ENCODE measurements around the gene ACADM.
"Not testable (repeated sequence)": the region's sequence is repeated elsewhere in the genome, so short reads cannot be mapped to it uniquely, and the experiment has no call there.

The ACADM gene

DNA sequence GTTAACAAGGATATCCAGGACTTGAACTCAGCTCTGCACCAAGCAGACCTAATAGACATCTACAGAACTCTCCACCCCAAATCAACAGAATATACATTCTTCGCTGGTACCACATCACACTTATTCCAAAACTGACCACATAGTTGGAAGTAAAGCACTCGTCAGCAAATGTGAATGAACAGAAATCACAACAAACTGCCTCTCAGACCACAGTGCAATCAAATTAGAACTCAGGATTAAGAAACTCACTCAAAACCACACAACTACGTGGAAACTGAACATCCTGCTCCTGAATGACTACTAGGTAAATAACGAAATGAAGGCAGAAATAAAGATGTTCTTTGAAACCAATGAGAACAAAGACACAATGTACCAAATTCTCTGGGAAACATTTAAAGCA lies 55.7 kb downstream of the ACADM start:
- not testable (repeated sequence) for H3K9ac ChIP-seq (ENCODE audit: low read depth, low read length); H3K4me1 ChIP-seq (ENCODE audit: control insufficient read depth, insufficient read depth, low read length); H3K27me3 ChIP-seq (ENCODE audit: control insufficient read depth, insufficient read depth, low read length); H3K9me3 ChIP-seq (ENCODE audit: control insufficient read depth, insufficient read depth, low read length); H3K36me3 ChIP-seq (ENCODE audit: control insufficient read depth, insufficient read depth, low read length); H3K4me3 ChIP-seq (ENCODE audit: low read depth, low read length)

DNA sequence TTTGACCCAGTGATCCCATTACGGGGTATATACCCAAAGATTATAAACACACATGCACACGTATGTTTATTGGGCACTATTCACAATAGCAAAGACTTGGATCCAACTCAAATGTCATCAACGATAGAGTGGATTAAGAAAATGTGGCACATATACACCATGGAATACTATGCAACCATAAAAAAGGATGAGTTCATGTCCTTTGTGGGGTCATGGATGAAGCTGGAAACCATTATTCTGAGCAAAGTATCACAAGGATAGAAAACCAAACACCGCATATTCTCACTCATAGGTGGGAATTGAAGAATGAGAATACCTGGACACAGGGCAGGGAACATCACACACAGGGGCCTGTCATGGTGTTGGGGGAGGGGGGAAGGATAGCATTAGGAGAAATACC lies 59.4 kb downstream of the ACADM start:
- not testable (repeated sequence) for H3K9ac ChIP-seq (ENCODE audit: low read depth, low read length); H3K4me1 ChIP-seq (ENCODE audit: control insufficient read depth, insufficient read depth, low read length); H3K27me3 ChIP-seq (ENCODE audit: control insufficient read depth, insufficient read depth, low read length); H3K4me3 ChIP-seq (ENCODE audit: low read depth, low read length); H3K9me3 ChIP-seq (ENCODE audit: control insufficient read depth, insufficient read depth, low read length)
- peaks cover 14% of the 10 kb centered on the region for H3K36me3 ChIP-seq (ENCODE audit: control insufficient read depth, insufficient read depth, low read length)

DNA sequence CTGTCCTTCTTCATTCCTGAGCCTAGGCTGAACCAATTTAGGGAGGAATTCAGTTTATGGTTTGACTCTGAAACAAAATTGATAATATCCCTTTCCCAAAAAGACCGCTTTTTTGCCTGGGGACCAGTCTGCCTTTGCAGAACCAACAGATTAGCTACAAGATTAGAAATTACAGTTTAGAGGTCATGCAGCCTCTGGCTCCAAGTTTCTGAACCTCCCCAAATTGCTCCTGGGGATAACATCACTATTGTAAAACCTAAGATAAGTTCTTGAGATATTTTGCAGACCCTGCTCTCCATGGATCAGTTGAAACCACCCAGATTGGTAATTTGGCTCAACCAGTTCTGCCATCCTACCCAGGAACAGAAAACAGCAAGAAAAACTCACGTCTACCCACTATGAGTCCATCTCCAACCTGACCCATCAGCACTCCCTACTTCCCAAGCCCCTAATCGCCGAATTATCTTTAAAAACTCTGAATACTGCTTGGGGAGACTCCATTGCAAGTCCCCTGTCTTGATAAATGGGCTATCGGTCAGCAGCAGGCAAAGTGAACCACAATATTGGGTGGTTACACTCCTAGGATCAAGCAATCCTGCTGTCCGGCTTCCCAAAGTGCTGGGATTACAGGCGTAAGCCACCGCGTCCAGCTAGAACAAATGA lies 60.9 kb downstream of the ACADM start:
- Histone ChIP-seq H3K9ac (ENCODE audit: low read depth, low read length) (peak overlapping the region; percentile 99), H3K4me1 (ENCODE audit: control insufficient read depth, insufficient read depth, low read length) (peaks cover 7% of the 10 kb centered on the region), H3K27me3 (ENCODE audit: control insufficient read depth, insufficient read depth, low read length) (no peaks in the 10 kb centered on the region), H3K4me3 (ENCODE audit: low read depth, low read length) (peak overlapping the region; percentile 99), H3K9me3 (ENCODE audit: control insufficient read depth, insufficient read depth, low read length) (no peaks in the 10 kb centered on the region), H3K36me3 (ENCODE audit: control insufficient read depth, insufficient read depth, low read length) (peaks cover 18% of the 10 kb centered on the region)

DNA sequence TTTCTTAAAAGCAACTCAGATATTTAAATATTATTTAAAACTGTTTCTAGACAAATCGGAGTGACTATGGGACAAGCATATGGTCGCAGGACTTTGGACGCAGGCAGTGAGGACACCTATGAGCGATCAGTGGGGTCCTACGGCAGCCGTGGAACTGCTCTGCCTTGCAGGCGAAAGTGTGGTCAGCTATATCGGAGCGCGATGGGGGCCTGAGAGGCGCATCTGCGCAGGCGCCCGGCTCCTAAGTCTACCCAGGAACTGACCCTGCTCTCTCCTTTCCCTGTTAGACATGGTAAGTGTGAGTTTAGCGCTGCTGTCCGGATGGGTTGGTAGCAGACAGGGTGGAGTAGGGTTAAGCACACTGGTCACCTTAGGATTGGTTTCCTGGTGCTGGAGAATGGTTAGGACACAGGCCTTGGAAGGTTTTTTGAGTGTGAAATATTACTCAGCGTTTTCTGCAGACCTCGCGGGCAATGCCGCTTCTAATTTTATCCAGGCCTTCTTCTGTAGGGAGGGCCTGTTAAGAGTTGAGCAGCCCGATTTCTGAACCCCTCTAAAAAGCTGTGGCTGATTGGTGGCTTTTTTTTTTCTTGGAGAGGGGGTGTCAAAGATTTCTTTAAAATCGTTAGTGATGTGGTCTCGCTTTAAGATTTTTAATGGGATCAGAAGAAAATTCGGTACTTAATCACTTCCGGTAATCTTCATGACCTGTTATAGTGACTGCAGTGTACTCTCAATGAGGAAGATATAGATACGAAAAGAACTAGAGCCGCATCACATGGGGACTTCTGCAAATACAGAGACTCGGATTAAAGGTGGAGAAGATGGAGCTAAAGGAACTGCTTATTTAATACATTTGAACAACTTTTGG lies 61.7 kb downstream of the ACADM start, which contains the start of gene RABGGTB:
Gene RABGGTB (plus strand): TSS at position 274 of the 871 bp plus-strand sequence. CDS start 16 bp downstream, at position 290.
- peaks cover 7% of the 10 kb centered on the region for H3K4me1 ChIP-seq (ENCODE audit: control insufficient read depth, insufficient read depth, low read length)
- peak within 1 kb of the TSS; percentile 99 for H3K4me3 ChIP-seq (ENCODE audit: low read depth, low read length)
- peak within 1 kb of the TSS; percentile 99 for H3K9ac ChIP-seq (ENCODE audit: low read depth, low read length)
- H3K27me3 ChIP-seq (ENCODE audit: control insufficient read depth, insufficient read depth, low read length) = no peaks in the 10 kb centered on the region
- peaks cover 24% of the 10 kb centered on the region for H3K36me3 ChIP-seq (ENCODE audit: control insufficient read depth, insufficient read depth, low read length)
- H3K9me3 ChIP-seq (ENCODE audit: control insufficient read depth, insufficient read depth, low read length) = no peaks in the 10 kb centered on the region

DNA sequence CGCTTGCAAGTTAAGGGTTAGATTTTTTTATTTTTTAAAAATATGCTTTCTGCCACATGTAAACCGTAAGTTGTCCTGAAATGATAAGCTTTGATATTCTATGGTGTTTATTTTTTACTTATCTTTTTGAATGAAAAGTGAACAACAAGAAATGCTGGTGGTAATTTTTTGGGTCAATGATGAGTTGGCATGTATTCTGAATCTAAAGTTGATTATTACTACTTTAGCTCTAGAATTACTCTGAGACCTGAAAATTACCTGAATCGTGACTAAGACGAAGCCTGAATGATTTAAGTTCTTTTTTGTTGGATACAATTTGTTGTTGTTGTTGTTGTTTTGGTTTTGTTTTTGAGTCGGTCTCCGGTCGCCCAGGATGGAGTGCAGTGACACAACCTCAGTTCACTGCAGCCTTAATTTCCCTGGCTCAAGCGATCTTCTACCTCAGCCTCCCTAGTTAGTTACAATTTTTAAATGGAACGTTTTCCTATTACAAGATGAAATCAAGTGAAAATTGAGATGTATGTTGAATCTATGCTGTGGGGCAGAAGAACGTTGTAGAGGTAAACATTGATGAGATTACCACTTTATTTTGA lies 62.5 kb downstream of the ACADM start:
- peaks cover 31% of the 10 kb centered on the region for H3K36me3 ChIP-seq (ENCODE audit: control insufficient read depth, insufficient read depth, low read length)
- H3K9ac ChIP-seq (ENCODE audit: low read depth, low read length) = peak overlapping the region; percentile 99
- H3K27me3 ChIP-seq (ENCODE audit: control insufficient read depth, insufficient read depth, low read length) = no peaks in the 10 kb centered on the region
- H3K4me3 ChIP-seq (ENCODE audit: low read depth, low read length) = peak overlapping the region; percentile 99
- no peaks in the 10 kb centered on the region for H3K9me3 ChIP-seq (ENCODE audit: control insufficient read depth, insufficient read depth, low read length)
- peaks cover 7% of the 10 kb centered on the region for H3K4me1 ChIP-seq (ENCODE audit: control insufficient read depth, insufficient read depth, low read length)

DNA sequence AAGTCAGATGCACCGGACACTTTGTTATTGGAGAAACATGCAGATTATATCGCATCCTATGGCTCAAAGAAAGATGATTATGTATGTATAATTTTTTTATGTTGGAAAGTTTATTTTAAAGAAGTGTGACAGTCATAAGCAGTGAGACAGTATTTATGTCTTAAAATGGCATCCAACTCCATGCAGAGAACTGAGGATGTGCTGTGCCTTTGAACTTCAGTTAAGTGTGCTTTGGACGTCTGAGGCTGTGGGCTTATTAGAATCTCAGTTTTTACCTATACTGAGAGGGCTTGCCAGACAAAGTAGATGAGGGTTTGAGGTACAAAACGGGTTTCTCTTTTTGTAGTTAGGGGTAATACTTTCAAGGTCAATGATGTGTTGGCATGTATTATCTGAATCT lies 63.0 kb downstream of the ACADM start:
- Histone ChIP-seq H3K36me3 (ENCODE audit: control insufficient read depth, insufficient read depth, low read length) (peaks cover 36% of the 10 kb centered on the region), H3K4me1 (ENCODE audit: control insufficient read depth, insufficient read depth, low read length) (peaks cover 7% of the 10 kb centered on the region), H3K9ac (ENCODE audit: low read depth, low read length) (peak overlapping the region; percentile 99), H3K27me3 (ENCODE audit: control insufficient read depth, insufficient read depth, low read length) (no peaks in the 10 kb centered on the region), H3K9me3 (ENCODE audit: control insufficient read depth, insufficient read depth, low read length) (no peaks in the 10 kb centered on the region), H3K4me3 (ENCODE audit: low read depth, low read length) (peak overlapping the region; percentile 99)

DNA sequence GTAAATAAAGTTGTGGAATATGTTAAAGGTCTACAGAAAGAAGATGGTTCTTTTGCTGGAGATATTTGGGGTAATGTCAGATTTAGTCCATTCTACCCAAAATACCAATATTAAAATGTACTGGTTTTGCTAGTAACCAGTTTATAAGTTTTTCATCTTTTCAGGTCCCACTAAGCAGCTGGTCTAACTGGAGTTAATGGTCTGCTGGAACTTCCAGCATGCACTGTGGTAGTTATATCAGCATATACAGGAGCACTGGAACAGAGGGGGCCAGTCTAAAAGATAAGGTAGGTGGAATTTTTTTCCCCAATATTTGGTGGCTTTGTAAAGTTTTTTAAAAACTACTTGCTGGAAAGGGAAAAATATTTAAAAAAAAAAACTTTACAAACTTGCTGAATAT lies 65.5 kb downstream of the ACADM start:
- H3K9ac ChIP-seq (ENCODE audit: low read depth, low read length) = no peak overlapping the region
- H3K27me3 ChIP-seq (ENCODE audit: control insufficient read depth, insufficient read depth, low read length) = no peaks in the 10 kb centered on the region
- H3K4me3 ChIP-seq (ENCODE audit: low read depth, low read length) = peak overlapping the region; percentile 99
- peaks cover 7% of the 10 kb centered on the region for H3K4me1 ChIP-seq (ENCODE audit: control insufficient read depth, insufficient read depth, low read length)
- no peaks in the 10 kb centered on the region for H3K9me3 ChIP-seq (ENCODE audit: control insufficient read depth, insufficient read depth, low read length)
- H3K36me3 ChIP-seq (ENCODE audit: control insufficient read depth, insufficient read depth, low read length) = peaks cover 59% of the 10 kb centered on the region

DNA sequence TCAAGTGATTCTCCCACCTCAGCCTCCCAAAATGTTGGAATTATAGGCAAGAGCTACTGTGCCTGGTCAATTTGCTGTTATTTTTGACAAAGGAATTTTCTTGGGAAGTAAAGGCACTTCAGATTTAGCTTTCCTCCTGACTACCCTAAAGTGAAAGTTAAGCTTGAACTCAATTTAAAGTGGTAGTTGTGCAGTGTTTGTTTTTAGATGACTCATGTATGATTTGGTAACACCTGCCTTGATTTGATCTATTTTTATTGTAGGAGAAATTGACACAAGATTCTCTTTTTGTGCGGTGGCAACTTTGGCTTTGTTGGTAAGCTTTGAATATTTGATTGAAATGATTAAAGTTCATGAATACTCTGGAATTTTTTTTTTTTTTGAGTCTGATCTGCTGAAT lies 66.5 kb downstream of the ACADM start:
- no peaks in the 10 kb centered on the region for H3K9me3 ChIP-seq (ENCODE audit: control insufficient read depth, insufficient read depth, low read length)
- no peak overlapping the region for H3K9ac ChIP-seq (ENCODE audit: low read depth, low read length)
- H3K4me1 ChIP-seq (ENCODE audit: control insufficient read depth, insufficient read depth, low read length) = peaks cover 7% of the 10 kb centered on the region
- peaks cover 69% of the 10 kb centered on the region for H3K36me3 ChIP-seq (ENCODE audit: control insufficient read depth, insufficient read depth, low read length)
- no peak overlapping the region for H3K4me3 ChIP-seq (ENCODE audit: low read depth, low read length)
- no peaks in the 10 kb centered on the region for H3K27me3 ChIP-seq (ENCODE audit: control insufficient read depth, insufficient read depth, low read length)

DNA sequence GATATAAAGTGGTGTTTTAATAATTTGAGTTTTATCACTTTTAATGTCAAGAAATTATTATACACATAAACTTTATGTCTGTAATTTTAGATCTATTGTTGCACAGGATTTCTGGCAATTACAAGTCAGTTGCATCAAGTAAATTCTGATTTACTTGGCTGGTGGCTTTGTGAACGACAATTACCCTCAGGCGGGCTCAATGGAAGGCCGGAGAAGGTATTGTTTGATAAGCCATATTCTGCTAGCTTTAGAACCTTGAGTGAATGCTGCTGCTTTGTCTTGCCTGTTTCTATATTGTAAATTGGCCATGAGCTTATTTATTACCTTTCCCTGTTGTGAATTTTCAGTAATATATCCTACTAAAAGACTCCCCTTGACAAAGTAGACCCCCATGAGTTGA lies 67.6 kb downstream of the ACADM start:
- no peak overlapping the region for H3K9ac ChIP-seq (ENCODE audit: low read depth, low read length)
- H3K9me3 ChIP-seq (ENCODE audit: control insufficient read depth, insufficient read depth, low read length) = no peaks in the 10 kb centered on the region
- H3K4me1 ChIP-seq (ENCODE audit: control insufficient read depth, insufficient read depth, low read length) = peaks cover 7% of the 10 kb centered on the region
- no peak overlapping the region for H3K4me3 ChIP-seq (ENCODE audit: low read depth, low read length)
- peaks cover 72% of the 10 kb centered on the region for H3K36me3 ChIP-seq (ENCODE audit: control insufficient read depth, insufficient read depth, low read length)
- no peaks in the 10 kb centered on the region for H3K27me3 ChIP-seq (ENCODE audit: control insufficient read depth, insufficient read depth, low read length)

DNA sequence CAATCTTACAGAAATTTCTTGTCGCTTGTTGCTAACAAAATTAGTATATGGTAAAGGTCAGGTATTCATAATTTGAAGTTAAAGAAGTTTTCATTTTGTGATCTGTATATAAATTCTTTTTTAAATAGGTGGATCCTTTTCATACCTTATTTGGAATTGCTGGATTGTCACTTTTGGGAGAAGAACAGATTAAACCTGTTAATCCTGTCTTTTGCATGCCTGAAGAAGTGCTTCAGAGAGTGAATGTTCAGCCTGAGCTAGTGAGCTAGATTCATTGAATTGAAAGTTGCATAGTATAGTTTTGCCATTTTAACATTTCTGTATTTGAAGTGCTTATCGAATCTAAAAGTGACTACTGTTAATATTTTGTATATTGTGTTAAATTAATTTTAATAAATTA lies 69.9 kb downstream of the ACADM start:
- no peaks in the 10 kb centered on the region for H3K27me3 ChIP-seq (ENCODE audit: control insufficient read depth, insufficient read depth, low read length)
- peaks cover 1% of the 10 kb centered on the region for H3K4me1 ChIP-seq (ENCODE audit: control insufficient read depth, insufficient read depth, low read length)
- H3K9ac ChIP-seq (ENCODE audit: low read depth, low read length) = no peak overlapping the region
- no peak overlapping the region for H3K4me3 ChIP-seq (ENCODE audit: low read depth, low read length)
- no peaks in the 10 kb centered on the region for H3K9me3 ChIP-seq (ENCODE audit: control insufficient read depth, insufficient read depth, low read length)
- peaks cover 60% of the 10 kb centered on the region for H3K36me3 ChIP-seq (ENCODE audit: control insufficient read depth, insufficient read depth, low read length)

DNA sequence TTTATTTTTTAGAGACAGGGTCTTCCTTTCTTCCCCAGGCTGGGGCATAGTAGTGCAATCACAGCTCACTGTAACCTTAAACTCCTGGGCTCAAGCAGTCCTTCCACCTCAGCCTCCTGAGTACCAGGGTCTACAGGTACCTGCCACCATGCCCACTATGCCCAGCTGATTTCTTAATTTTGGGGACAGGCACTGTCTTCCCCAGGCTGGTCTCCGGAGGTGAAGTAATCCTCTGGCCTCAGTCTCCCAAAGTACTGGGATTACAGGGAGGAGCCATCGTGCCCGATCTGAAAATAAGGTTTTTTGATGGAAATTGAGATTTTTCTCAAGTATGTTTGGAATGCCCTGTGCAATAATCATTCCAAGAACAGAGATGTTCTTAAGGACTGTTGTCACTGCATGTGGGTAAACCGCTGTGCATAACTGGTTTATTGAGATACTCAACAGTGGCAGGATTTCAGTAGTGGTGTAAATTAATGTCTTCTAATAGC lies 71.2 kb downstream of the ACADM start:
- no peak overlapping the region for H3K9ac ChIP-seq (ENCODE audit: low read depth, low read length)
- peaks cover 54% of the 10 kb centered on the region for H3K36me3 ChIP-seq (ENCODE audit: control insufficient read depth, insufficient read depth, low read length)
- H3K27me3 ChIP-seq (ENCODE audit: control insufficient read depth, insufficient read depth, low read length) = no peaks in the 10 kb centered on the region
- no peaks in the 10 kb centered on the region for H3K9me3 ChIP-seq (ENCODE audit: control insufficient read depth, insufficient read depth, low read length)
- no peak overlapping the region for H3K4me3 ChIP-seq (ENCODE audit: low read depth, low read length)
- H3K4me1 ChIP-seq (ENCODE audit: control insufficient read depth, insufficient read depth, low read length) = no peaks in the 10 kb centered on the region
